IPS DF 6.9 (cell line): ENCODE results near the gene EYA2.

Experiments
- DNase-seq: peaks from one replicate; pipeline ENCODE4 v3.0.0-alpha.2; 2013; ENCODE audit warnings: low read depth, low spot score
- H3K27ac ChIP-seq: one replicate; pipeline ENCODE4 v1.5.1; 2013; ENCODE audit warnings: low read length, control low read depth
- H3K27me3 ChIP-seq: 2 replicates; pipeline ENCODE4 v1.6.1; 2013; ENCODE audit warnings: mild to moderate bottlenecking, low read length; ENCODE audit not compliant: control insufficient read depth, insufficient read depth
- H3K36me3 ChIP-seq: 2 replicates; pipeline ENCODE4 v1.6.1; 2013; ENCODE audit warnings: low read length; ENCODE audit not compliant: control insufficient read depth, insufficient read depth
- H3K4me1 ChIP-seq: 2 replicates; pipeline ENCODE4 v1.6.1; 2013; ENCODE audit warnings: low read length; ENCODE audit not compliant: control insufficient read depth, insufficient read depth
- H3K4me3 ChIP-seq: 2 replicates; pipeline ENCODE4 v1.5.1; 2013; ENCODE audit warnings: mild to moderate bottlenecking, low read length
- H3K9me3 ChIP-seq: 2 replicates; pipeline ENCODE4 v1.6.1; 2013; ENCODE audit warnings: low read length, inconsistent platforms; ENCODE audit not compliant: control insufficient read depth, insufficient read depth
- WGBS: extraction: QIAGEN DNeasy Blood & Tissue Kit; methylation state at CpG from one replicate; pipeline ENCODE4 v1.1.7; 2013; ENCODE audit warnings: mixed read lengths, missing lambda C conversion rate; ENCODE audit not compliant: insufficient read length, insufficient coverage; 5-methylcytosine and 5-hydroxymethylcytosine counted together

EYA2 gene

DNA sequence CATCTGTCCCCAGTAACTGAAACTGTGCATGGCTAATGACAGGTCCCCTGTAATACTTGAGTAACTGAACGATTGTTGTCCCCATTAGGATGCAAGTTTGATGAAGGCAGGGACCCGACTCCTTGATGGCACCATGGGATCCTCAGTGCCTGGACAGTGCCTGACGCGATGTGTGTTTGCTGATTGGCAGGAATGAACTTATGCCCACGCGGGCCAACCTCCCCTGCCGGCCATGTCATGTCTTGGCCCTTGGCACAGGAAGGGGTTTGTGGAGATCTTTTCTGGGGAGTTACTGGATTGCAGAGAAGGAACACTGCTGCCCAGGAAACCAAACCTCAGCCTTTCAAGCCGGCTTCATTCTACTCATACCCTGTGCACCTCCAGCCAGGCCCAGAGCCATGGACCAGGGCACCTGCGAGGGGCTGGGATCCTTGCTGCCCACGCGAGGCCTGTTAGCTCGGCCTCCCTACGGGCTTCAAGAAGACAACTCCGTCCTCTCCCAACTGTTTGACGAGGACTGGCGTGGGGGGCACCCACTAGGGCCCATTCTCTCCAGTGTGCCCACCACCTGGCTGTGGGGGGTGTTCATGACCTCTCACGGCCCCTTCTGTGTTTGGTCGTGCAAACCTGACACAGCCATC, 314.0 kb downstream of the EYA2 start:
- peaks cover 23% of the 10 kb centered on the region; the same call in 1 of the 2 replicates for H3K36me3 ChIP-seq
- peaks cover 4% of the 10 kb centered on the region; the same call in 1 of the 2 replicates for H3K4me1 ChIP-seq
- no peak overlapping the region for H3K4me3 ChIP-seq
- no peaks in the 10 kb centered on the region for H3K9me3 ChIP-seq
- DNase-seq, result no peak
- no peak overlapping the region for H3K27ac ChIP-seq
- no peaks in the 10 kb centered on the region for H3K27me3 ChIP-seq
- WGBS, result no CpG with 5 or more reads among the region's 18 CpGs

DNA sequence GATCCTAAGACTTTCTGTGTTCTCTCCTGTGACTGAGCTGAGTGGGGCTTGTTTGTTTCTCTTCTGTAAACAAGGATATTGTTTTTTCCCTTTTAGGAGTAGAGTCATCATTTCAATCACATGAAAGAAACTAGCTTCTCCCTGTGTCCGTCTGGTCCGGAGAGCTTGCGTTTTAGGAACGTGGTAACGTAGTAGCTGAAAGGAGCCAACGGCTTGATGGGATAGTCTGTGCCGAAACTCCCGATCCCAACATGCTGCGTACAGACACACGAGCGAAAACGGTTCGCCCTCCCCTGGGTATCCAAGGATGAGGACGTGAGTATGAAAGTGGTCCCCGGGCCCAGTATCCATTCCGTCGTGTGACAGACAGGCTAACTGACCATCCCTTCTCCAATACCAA, 315.3 kb downstream of the EYA2 start:
- H3K36me3 ChIP-seq, result peaks cover 28% of the 10 kb centered on the region; the same call in 1 of the 2 replicates

DNA sequence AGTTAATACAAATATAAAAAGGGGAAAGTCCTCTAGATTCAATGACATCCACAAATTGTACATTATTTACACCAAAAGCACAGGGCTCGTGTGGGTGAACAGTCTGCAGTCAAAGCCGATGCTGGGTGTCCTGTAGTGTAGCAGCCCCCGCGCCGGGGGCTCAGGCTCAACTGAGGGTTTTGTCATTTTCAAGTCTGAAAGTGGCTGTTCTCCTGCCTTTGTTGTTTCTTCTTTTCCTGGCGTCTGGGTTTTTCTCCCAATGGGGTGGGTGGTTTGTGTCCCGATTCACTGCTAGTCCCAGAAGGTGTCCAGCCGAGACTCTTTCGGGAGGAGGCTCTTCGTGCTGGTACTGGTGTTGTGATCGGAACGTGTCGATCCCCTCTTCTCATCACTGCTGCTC, 315.8 kb downstream of the EYA2 start:
- no peak for DNase-seq
- H3K27ac ChIP-seq, result no peak overlapping the region
- H3K36me3 ChIP-seq, result peaks cover 28% of the 10 kb centered on the region; the same call in 1 of the 2 replicates
- no peaks in the 10 kb centered on the region for H3K27me3 ChIP-seq
- no peaks in the 10 kb centered on the region for H3K9me3 ChIP-seq
- H3K4me3 ChIP-seq, result no peak overlapping the region
- peaks cover 4% of the 10 kb centered on the region; the same call in 1 of the 2 replicates for H3K4me1 ChIP-seq
- no CpG with 5 or more reads among the region's 13 CpGs for WGBS

More for the DNA sequence above, 315.3 kb downstream of the EYA2 start:
- H3K9me3 ChIP-seq, result no peaks in the 10 kb centered on the region
- H3K4me1 ChIP-seq, result peaks cover 4% of the 10 kb centered on the region; the same call in 1 of the 2 replicates
- no CpG with 5 or more reads among the region's 17 CpGs for WGBS
- no peaks in the 10 kb centered on the region for H3K27me3 ChIP-seq
- no peak overlapping the region for H3K4me3 ChIP-seq
- no peak overlapping the region for H3K27ac ChIP-seq
- no peak for DNase-seq

DNA sequence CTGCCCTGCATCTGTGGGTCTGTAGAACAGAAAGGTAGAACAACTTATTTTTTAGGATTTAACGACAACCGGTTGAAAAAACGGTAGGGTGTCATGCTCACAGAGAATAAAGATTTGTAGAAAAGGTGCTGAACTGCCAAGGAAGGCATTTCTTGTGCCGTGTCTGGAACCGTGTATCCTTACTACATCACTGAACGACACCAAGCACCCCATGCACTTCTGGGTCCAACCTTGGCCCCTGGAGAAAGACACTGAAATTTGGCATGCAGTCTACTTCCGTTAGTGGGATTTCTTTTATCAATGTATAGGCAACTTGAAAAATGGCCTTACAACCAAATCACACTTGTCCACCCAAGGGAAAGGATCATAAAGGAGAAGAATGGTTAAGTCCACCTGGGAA, 316.4 kb downstream of the EYA2 start:
- no peak for DNase-seq
- no peak overlapping the region for H3K4me3 ChIP-seq
- H3K27ac ChIP-seq, result no peak overlapping the region
- no peaks in the 10 kb centered on the region for H3K9me3 ChIP-seq
- H3K4me1 ChIP-seq, result peaks cover 4% of the 10 kb centered on the region; the same call in 1 of the 2 replicates
- peaks cover 28% of the 10 kb centered on the region; the same call in 1 of the 2 replicates for H3K36me3 ChIP-seq
- H3K27me3 ChIP-seq, result no peaks in the 10 kb centered on the region
- WGBS, result no CpG with 5 or more reads among the region's 7 CpGs

DNA sequence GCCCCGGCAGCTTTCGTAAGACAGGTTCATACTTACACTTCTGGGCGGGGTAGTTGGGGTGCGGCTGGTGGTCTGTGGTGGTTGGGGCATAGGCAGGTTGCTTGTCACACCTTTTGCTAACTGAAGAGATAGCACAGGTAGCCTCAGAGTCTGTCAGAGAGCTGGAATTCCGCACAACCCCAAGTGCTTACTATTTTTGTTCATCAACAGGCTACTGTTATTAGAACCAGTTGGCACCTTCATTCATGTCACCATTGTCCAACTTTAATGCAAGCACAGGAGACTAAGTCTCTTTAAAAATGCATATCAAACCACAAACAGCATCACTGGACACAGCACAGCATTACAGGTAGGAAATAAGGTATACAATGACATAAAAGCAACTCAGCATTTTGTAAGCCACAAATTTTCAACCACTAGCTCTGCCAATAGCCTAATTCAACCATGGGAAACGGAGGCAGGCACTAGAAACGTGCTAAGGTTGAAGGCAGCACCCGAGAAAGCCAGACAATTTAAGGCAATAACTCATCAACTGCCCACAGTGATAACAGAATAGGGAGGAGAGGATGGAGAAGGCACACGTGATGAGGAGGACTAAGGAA, 318.1 kb downstream of the EYA2 start:
- H3K27me3 ChIP-seq, result no peaks in the 10 kb centered on the region
- no peak overlapping the region for H3K27ac ChIP-seq
- no peak for DNase-seq
- peaks cover 28% of the 10 kb centered on the region; the same call in 1 of the 2 replicates for H3K36me3 ChIP-seq
- H3K4me1 ChIP-seq, result no peaks in the 10 kb centered on the region
- no CpG with 5 or more reads among the region's 9 CpGs for WGBS
- H3K9me3 ChIP-seq, result no peaks in the 10 kb centered on the region
- no peak overlapping the region for H3K4me3 ChIP-seq

DNA sequence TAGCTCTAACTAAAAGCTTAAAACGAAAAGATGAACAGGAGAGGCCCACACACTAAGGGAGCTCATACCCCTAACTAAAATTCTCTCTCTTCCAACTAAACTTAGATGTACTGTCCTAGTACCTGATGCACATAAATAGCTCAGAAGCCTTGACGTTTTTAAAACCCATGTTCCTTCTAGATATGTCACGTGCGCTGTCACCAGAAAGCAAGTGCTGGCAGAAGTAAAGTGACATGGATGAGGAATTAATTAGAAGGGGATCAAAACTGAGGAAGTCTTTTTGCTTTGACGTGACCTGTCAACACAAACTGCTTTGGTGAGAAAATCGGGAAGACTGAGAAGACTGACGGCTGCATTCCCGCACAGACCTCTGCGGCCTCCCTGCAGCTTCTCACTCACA, 319.3 kb downstream of the EYA2 start:
- DNase-seq, result no peak
- H3K27me3 ChIP-seq, result no peaks in the 10 kb centered on the region
- no CpG with 5 or more reads among the region's 9 CpGs for WGBS
- H3K36me3 ChIP-seq, result peaks cover 27% of the 10 kb centered on the region; the same call in 1 of the 2 replicates
- H3K27ac ChIP-seq, result no peak overlapping the region
- no peaks in the 10 kb centered on the region for H3K9me3 ChIP-seq
- no peak overlapping the region for H3K4me3 ChIP-seq
- no peaks in the 10 kb centered on the region for H3K4me1 ChIP-seq

DNA sequence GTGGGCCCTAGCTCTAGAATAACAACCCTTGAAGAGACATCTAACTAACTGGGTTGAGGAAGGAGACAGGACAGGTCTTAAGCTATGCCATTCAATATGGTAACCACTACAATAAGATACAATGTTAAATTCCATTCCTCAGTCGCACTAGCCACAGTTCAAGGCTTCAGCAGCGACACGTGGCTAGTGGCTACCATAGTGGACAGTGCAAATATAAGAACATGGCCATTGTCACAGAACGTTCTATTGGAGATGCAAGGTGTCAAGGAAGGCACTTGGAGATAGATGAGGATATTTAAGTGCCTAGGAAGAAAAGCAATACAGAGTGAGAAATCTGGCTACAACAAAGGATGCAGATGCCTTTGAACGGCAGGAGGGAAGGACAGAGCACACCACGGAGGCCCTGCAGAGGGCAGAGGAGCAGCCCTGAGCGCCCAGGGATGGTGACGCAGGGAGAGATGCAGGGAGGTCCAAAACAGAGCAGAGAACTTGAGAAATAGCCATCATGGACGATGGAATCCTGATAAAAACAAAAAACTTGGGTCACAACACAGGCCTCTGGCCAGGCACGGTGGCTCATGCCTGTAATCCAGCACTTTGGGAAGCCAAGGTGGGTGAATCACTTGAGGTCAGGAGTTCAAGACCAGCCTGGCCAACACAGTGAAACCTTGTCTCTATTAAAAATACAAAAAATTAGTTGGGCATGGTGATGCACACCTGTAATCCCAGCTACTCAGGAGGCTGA, 321.2 kb downstream of the EYA2 start:
- Histone ChIP-seq H3K9me3 (no peaks in the 10 kb centered on the region), H3K27me3 (no peaks in the 10 kb centered on the region), H3K36me3 (peaks cover 21% of the 10 kb centered on the region), H3K27ac (no peak overlapping the region), H3K4me1 (no peaks in the 10 kb centered on the region), H3K4me3 (no peak overlapping the region)
- no peak for DNase-seq
- no CpG with 5 or more reads among the region's 10 CpGs for WGBS

DNA sequence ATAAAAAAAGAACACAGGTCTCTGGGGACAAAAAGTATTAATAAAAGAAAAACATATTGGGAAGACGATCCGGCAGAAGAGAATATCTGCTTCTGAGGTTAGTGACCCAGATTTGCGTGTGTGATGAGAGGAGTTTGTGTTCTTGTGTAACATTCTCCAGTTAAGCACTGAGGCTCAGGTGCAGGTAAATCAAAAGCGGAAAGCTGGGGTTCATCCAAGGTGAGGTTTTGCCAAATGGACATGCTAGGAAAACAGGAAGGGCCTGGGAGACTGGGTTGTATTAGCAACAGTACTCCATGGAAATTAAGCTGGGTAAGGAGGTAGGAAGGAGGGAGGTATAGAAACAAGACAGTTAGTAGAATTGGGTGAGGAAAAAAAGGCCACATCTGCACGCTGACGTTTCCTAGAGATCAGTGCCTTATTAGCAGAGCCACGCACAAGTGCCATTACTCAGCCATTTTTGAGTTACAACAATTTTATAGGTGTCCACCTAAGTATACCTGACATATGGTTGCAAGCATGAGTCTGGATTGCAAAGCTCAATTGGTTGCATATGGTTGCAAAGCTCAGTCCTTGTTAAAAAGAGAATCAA, 322.3 kb downstream of the EYA2 start:
- no peak overlapping the region for H3K4me3 ChIP-seq
- no peak for DNase-seq
- H3K9me3 ChIP-seq, result no peaks in the 10 kb centered on the region
- H3K27ac ChIP-seq, result no peak overlapping the region
- no peaks in the 10 kb centered on the region for H3K27me3 ChIP-seq
- peaks cover 26% of the 10 kb centered on the region for H3K36me3 ChIP-seq
- WGBS, result no CpG with 5 or more reads among the region's 7 CpGs
- H3K4me1 ChIP-seq, result no peaks in the 10 kb centered on the region

DNA sequence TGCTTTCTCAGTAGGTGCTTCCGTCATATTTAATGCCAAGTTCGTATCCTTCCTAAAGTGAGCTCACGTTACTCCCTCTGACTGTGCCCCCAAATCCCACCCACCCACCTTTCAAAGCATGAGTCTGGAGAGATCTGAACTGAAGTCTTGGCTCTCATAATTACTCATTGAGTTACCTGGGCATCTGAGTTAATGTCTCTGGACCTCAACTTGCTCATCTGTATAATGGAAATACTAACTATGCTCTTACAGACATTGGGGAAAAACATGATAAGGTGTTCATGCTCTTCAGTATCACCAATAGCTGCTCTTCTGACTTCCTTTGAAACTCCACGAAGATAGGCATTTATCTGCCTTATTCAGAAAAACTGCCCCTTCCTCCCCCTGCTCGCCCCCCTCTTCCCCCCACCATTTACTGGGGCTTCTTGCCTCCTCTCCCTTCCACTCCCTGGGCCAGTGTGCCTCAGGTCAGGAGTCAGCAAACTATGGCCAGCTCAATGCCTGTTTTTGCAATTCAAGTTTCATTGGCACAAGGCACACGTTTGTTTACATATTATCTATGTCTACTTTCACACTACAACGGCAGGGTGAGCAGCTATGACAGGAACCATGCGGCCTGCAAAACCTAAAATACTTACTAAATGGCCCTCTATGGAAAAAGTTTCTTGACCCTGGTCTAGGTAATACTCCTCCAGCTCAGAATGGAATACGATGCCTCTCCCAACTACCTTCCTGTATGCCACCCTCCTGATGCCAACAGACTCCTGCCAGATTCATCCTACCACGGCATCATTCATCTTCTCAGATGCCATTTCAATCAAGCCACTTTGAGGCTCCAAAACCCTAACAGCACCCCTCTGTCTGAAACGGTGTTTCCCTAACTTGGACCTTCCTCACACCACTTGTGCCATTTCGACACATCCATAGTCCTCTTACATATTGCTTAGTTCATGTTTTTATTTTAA, 323.1 kb downstream of the EYA2 start:
- no CpG with 5 or more reads among the region's 12 CpGs for WGBS
- Histone ChIP-seq H3K36me3 (peaks cover 20% of the 10 kb centered on the region), H3K9me3 (no peaks in the 10 kb centered on the region), H3K4me3 (no peak overlapping the region), H3K4me1 (no peaks in the 10 kb centered on the region), H3K27me3 (no peaks in the 10 kb centered on the region), H3K27ac (no peak overlapping the region)
- DNase-seq, result no peak
